CD14-positive monocyte (primary cell): ENCODE measurements around the gene LCNL1. TPM values are rescaled to one million over a fixed set of nuclear protein-coding genes. Genes with fewer than 3 reads are reported as not detected.

Experiments used
- DNase-seq, 3 donors: peaks; one replicate each; pipeline ENCODE4 v3.0.0-alpha.2; 2011 to 2022
- H2AFZ ChIP-seq: 2 replicates; pipeline ENCODE4 v1.6.0; 2012; ENCODE audit warnings: mild to moderate bottlenecking, low read depth, low read length, inconsistent platforms; ENCODE audit not compliant: insufficient read depth, poor library complexity, severe bottlenecking
- H3K27ac ChIP-seq, 2 donors: 1 replicate in 1 of 2; 2 replicates in 1 of 2; pipeline ENCODE4 v1.5.1; 2012 to 2013; ENCODE audit warnings: low read length in 2 of 2, control low read depth in 1 of 2, inconsistent platforms in 1 of 2, low read depth in 1 of 2, mild to moderate bottlenecking in 1 of 2
- H3K27me3 ChIP-seq, 2 donors: one replicate each; pipeline versions ENCODE4 v1.6.0 to v1.6.1; 2011 to 2013; ENCODE audit warnings: low read length in 2 of 2; ENCODE audit not compliant: control insufficient read depth in 2 of 2, insufficient read depth in 2 of 2
- H3K36me3 ChIP-seq, 2 donors: replicated peaks in 1 of 2; 1 replicate in 1 of 2; 2 replicates in 1 of 2; pipeline versions ENCODE4 v1.5.1 to v1.6.1; 2012 to 2013; ENCODE audit warnings: low read length in 2 of 2, control low read depth in 1 of 2, inconsistent platforms in 1 of 2, mild to moderate bottlenecking in 1 of 2; ENCODE audit not compliant: insufficient read depth in 2 of 2, control insufficient read depth in 1 of 2
- H3K4me1 ChIP-seq, 2 donors: 1 replicate in 1 of 2; 2 replicates in 1 of 2; pipeline versions ENCODE4 v1.5.1 to v1.6.1; 2012 to 2013; ENCODE audit warnings: low read length in 2 of 2, control low read depth in 1 of 2, inconsistent platforms in 1 of 2, mild to moderate bottlenecking in 1 of 2, moderate library complexity in 1 of 2; ENCODE audit not compliant: insufficient read depth in 2 of 2, control insufficient read depth in 1 of 2
- H3K4me2 ChIP-seq: replicated peaks from 2 replicates; pipeline ENCODE3; 2012; ENCODE audit warnings: low read length, moderate library complexity, mild to moderate bottlenecking; ENCODE audit not compliant: poor library complexity, severe bottlenecking; ENCODE audit errors: extremely low read depth
- H3K4me3 ChIP-seq, 3 experiments: fragments of 200-600 bp in 1 of 3; sonication (generic) in 1 of 3; replicated peaks in 1 of 3; 1 replicate in 2 of 3; 2 replicates in 1 of 3; pipeline ENCODE4 v1.5.1; 2011 to 2013; ENCODE audit warnings: low read length in 3 of 3, mild to moderate bottlenecking in 3 of 3, control low read depth in 2 of 3, low read depth in 2 of 3, inconsistent platforms in 1 of 3, moderate library complexity in 1 of 3
- H3K79me2 ChIP-seq: 2 replicates; pipeline ENCODE4 v1.6.0; 2012; ENCODE audit warnings: mild to moderate bottlenecking, control low read depth, inconsistent platforms, low read length, moderate library complexity; ENCODE audit not compliant: insufficient read depth
- H3K9ac ChIP-seq: 2 replicates; pipeline ENCODE4 v1.6.0; 2017; ENCODE audit warnings: low read length, mild to moderate bottlenecking; ENCODE audit not compliant: insufficient read depth, poor library complexity, severe bottlenecking
- H3K9me3 ChIP-seq, 2 donors: replicated peaks in 1 of 2; 1 replicate in 1 of 2; 2 replicates in 1 of 2; pipeline versions ENCODE4 v1.5.1 to v1.6.1; 2012 to 2013; ENCODE audit warnings: low read length in 2 of 2, control low read depth in 1 of 2; ENCODE audit not compliant: control insufficient read depth in 1 of 2, insufficient read depth in 1 of 2
- H4K20me1 ChIP-seq: 2 replicates; pipeline ENCODE4 v1.6.0; 2012; ENCODE audit warnings: mild to moderate bottlenecking, low read length, control low read depth, moderate library complexity; ENCODE audit not compliant: insufficient read depth
- H3K27ac Mint-ChIP-seq, 7 donors: one replicate each; pipeline ENCODE4 v1.8.0; 2020; ENCODE audit warnings: mild to moderate bottlenecking in 7 of 7, mixed read lengths in 7 of 7, moderate library complexity in 6 of 7, inconsistent platforms in 2 of 7
- H3K27me3 Mint-ChIP-seq, 3 donors: one replicate each; pipeline ENCODE4 v1.8.0; 2021 to 2022; ENCODE audit warnings: low read depth in 3 of 3, mild to moderate bottlenecking in 3 of 3, mixed read lengths in 3 of 3, moderate library complexity in 3 of 3, inconsistent platforms in 1 of 3
- H3K36me3 Mint-ChIP-seq, 2 donors: one replicate each; pipeline ENCODE4 v1.8.0; 2020; ENCODE audit warnings: mixed read lengths in 2 of 2, inconsistent platforms in 1 of 2, mild to moderate bottlenecking in 1 of 2
- H3K4me1 Mint-ChIP-seq: one replicate; pipeline ENCODE4 v1.8.0; 2020; ENCODE audit warnings: mild to moderate bottlenecking, mixed read lengths
- H3K4me3 Mint-ChIP-seq, 2 donors: one replicate each; pipeline ENCODE4 v1.8.0; 2020; ENCODE audit warnings: mild to moderate bottlenecking in 2 of 2, mixed read lengths in 2 of 2, moderate library complexity in 1 of 2
- H3K9me3 Mint-ChIP-seq, 7 donors: one replicate each; pipeline ENCODE4 v1.8.0; 2020 to 2022; ENCODE audit warnings: mixed read lengths in 7 of 7, mild to moderate bottlenecking in 6 of 7, moderate library complexity in 6 of 7, inconsistent platforms in 2 of 7
- WGBS: methylation state at CpG from one replicate; pipeline ENCODE4 v1.1.5; 2013; ENCODE audit warnings: missing lambda C conversion rate; ENCODE audit not compliant: insufficient coverage; 5-methylcytosine and 5-hydroxymethylcytosine counted together
- intact Hi-C, 2 donors: fragments of 100-400 bp; cut with micrococcal nuclease; formaldehyde crosslinking; loops; one replicate each; pipeline versions ENCODE4 v1.15.0 to v1.15.1; 2023
- polyA plus RNA-seq, 3 donors: library from polyadenylated mRNA; depleted of rRNA in 1 of 3; unstranded in 2 of 3; stranded (reverse) in 1 of 3; fragments of 300-500 nt in 2 of 3; fragments of >200 nt in 1 of 3; fragmentation: Illumina TruSeq in 2 of 3; gene quantifications; 1 replicate in 2 of 3; 2 replicates in 1 of 3; pipeline ENCODE4 v1.2.3, GENCODE V29; 2012 to 2021
- TF ChIP-seq, protein P1 (sequence below): fragments of 200-600 bp; IDR thresholded peaks from one replicate; pipeline ENCODE4 v1.8.0; 2022; ENCODE audit warnings: antibody characterized with exemption, mild to moderate bottlenecking

The LCNL1 gene
- polyA plus RNA-seq, 3 donors, result 0.04 TPM; not detected in 2

DNA sequence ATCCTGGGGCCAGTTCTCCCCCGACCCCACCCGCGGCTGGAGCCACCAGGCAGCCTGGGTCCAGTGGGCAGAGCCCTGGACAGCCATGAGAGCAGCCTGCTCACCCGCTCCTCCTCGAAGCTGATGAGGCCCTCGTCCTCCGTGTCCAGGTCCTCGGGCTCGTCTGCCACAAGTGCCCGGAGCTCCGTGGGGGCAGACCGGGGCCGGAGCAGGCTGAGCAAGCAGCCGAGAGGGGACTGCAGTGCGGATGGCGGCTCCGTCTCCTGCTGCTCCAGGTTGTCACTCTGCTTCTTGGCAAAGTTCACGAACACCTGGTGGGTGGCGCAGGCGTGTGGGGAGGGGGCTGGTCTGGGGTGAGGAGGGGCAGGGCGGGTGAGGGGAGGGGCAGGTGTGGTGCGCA lies 25.5 kb downstream of the LCNL1 start:
- Mint-ChIP-seq H3K27me3 (peaks cover 5 to 8% (median 6%) of the 10 kb centered on the region in 3 donors), H3K36me3 (peaks cover 4 to 15% of the 10 kb centered on the region in 2 donors), H3K27ac (no peak overlapping the region), H3K9me3 (peaks cover 4 to 16% (median 7%) of the 10 kb centered on the region in 7 donors), H3K4me1 (peaks cover 3% of the 10 kb centered on the region), H3K4me3 (no peak overlapping the region)
- Histone ChIP-seq H3K9me3 (peaks cover 0 to 10% of the 10 kb centered on the region in 2 donors), H3K36me3 (no peaks in the 10 kb centered on the region), H3K4me3 (no peak overlapping the region), H3K4me2 (no peak overlapping the region), H3K9ac (no peak overlapping the region), H3K27ac (no peak overlapping the region), H3K27me3 (no peaks in the 10 kb centered on the region), H2AFZ (no peak overlapping the region), H4K20me1 (no peaks in the 10 kb centered on the region), H3K79me2 (no peaks in the 10 kb centered on the region), H3K4me1 (no peaks in the 10 kb centered on the region)
- TF ChIP-seq, protein P1, sequence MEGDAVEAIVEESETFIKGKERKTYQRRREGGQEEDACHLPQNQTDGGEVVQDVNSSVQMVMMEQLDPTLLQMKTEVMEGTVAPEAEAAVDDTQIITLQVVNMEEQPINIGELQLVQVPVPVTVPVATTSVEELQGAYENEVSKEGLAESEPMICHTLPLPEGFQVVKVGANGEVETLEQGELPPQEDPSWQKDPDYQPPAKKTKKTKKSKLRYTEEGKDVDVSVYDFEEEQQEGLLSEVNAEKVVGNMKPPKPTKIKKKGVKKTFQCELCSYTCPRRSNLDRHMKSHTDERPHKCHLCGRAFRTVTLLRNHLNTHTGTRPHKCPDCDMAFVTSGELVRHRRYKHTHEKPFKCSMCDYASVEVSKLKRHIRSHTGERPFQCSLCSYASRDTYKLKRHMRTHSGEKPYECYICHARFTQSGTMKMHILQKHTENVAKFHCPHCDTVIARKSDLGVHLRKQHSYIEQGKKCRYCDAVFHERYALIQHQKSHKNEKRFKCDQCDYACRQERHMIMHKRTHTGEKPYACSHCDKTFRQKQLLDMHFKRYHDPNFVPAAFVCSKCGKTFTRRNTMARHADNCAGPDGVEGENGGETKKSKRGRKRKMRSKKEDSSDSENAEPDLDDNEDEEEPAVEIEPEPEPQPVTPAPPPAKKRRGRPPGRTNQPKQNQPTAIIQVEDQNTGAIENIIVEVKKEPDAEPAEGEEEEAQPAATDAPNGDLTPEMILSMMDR, result no peak
- whole genome bisulfite sequencing, result 86% methylated on average over 21 of the region's 22 CpGs
- DNase-seq, result no peak
- intact Hi-C loops, result no loop called here

DNA sequence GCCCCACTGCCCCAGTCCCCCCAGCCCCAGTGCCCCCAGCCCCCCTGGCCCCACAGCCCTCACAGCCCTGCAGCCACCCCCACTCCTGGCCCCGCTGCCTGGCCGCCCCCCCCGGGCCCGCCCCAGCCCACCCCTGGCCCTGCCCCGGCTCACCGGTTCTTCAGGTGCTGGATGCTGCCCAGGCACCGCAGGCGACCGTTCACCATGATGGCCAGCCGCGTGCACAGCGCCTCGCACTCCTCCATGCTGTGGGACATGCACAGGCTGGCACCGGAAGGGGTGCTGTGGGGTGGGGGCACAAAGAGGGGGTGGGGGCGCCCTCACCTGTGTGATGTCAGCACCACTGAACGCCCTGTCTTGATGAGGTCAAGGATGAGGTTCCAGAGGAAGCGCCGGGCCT lies 26.4 kb downstream of the LCNL1 start:
- H3K27ac ChIP-seq, result no peak overlapping the region
- no peak for DNase-seq
- H3K4me2 ChIP-seq, result no peak overlapping the region
- peaks cover 0 to 10% of the 10 kb centered on the region in 2 donors for H3K9me3 ChIP-seq
- no peak overlapping the region for H3K4me3 ChIP-seq
- no peak overlapping the region for H2AFZ ChIP-seq
- no peaks in the 10 kb centered on the region for H4K20me1 ChIP-seq
- H3K27me3 ChIP-seq, result no peaks in the 10 kb centered on the region
- H3K27me3 Mint-ChIP-seq, result peaks cover 5 to 8% (median 6%) of the 10 kb centered on the region in 3 donors
- no peak overlapping the region for H3K4me3 Mint-ChIP-seq
- H3K36me3 Mint-ChIP-seq, result peaks cover 4 to 17% of the 10 kb centered on the region in 2 donors
- 100% methylated on average over 6 of the region's 18 CpGs for WGBS
- H3K9ac ChIP-seq, result no peak overlapping the region
- peaks cover 3% of the 10 kb centered on the region for H3K4me1 Mint-ChIP-seq
- peaks cover 4 to 16% (median 7%) of the 10 kb centered on the region in 7 donors for H3K9me3 Mint-ChIP-seq
- H3K36me3 ChIP-seq, result no peaks in the 10 kb centered on the region
- no peak overlapping the region for H3K27ac Mint-ChIP-seq
- intact Hi-C loops, result no loop called here
- H3K79me2 ChIP-seq, result no peaks in the 10 kb centered on the region
- TF ChIP-seq, protein P1, result no peak
- H3K4me1 ChIP-seq, result no peaks in the 10 kb centered on the region
